Suprapubic skin (tissue), 4 donors: Measurements from ENCODE around the gene PCBP3.

Experiments
- CTCF ChIP-seq, 2 donors: fragments of 200-600 bp in 1 of 2; fragments of 450-650 bp in 1 of 2; sonication (generic) in 1 of 2; IDR thresholded peaks; one replicate each; pipeline ENCODE4 v1.5.1; 2016 to 2019; ENCODE audit warnings: antibody characterized with exemption in 2 of 2, mild to moderate bottlenecking in 1 of 2, moderate library complexity in 1 of 2
- EP300 ChIP-seq: sonication (generic); formaldehyde crosslinking; IDR thresholded peaks from one replicate; pipeline ENCODE4 v1.6.1; 2017; ENCODE audit warnings: antibody characterized with exemption
- POLR2A ChIP-seq, 2 donors: fragments of 450-650 bp; IDR thresholded peaks; one replicate each; pipeline ENCODE4 v1.6.1; 2017; ENCODE audit warnings: antibody characterized with exemption in 2 of 2, mild to moderate bottlenecking in 2 of 2, moderate library complexity in 2 of 2
- POLR2AphosphoS5 ChIP-seq, 3 donors: sonication (generic); formaldehyde crosslinking; IDR thresholded peaks; one replicate each; pipeline ENCODE4 v1.6.1; 2017; ENCODE audit warnings: antibody characterized with exemption in 3 of 3

DNA sequence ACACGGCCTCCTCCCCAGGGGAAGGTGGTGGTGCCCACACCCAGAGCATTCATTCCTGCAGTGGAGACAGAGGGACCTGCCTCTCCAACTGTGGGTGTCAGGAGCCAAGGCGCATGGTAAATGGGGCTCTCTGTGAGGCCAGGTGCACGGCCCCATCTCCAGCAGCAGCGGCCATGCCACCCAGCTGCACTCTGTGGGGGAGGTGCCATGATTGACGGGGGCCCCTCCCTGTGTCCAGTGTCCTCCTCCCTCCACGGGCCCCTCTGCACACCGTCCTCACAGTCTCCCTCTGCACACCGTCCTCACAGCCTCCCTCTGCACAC is 254.5 kb downstream of the PCBP3 start:
- TF ChIP-seq CTCF (IDR thresholded peaks at IDR 0.05) (no peak), POLR2A (IDR thresholded peaks at IDR 0.05) (no peak), POLR2AphosphoS5 (IDR thresholded peaks at IDR 0.05) (no peak), EP300 (no peak)
